ENCODE data around the gene ANKRD33B.
"Not testable (repeated sequence)": the region's sequence is repeated elsewhere in the genome, so short reads cannot be mapped to it uniquely, and the experiment has no call there.

DNA sequence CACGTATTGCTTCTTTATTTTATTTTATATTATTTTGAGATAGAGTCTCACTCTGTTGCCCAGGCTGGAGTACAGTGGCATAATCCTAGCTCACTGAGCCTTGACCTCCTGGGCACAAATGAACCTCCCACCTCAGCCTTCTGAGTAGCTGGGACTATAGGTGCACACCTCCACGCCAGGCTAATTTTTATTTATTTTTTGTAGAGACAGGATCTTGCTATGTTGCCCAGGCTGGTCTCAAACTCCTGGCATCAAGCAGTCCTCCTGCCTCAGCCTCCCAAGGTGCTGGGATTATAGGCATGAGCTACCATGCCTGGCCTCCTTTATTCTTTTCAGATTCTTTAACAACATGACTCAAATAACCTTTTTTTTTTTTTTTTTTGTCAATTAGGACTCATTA lies 6.7 kb downstream of the ANKRD33B start:
- TF ChIP-seq, protein P1, sequence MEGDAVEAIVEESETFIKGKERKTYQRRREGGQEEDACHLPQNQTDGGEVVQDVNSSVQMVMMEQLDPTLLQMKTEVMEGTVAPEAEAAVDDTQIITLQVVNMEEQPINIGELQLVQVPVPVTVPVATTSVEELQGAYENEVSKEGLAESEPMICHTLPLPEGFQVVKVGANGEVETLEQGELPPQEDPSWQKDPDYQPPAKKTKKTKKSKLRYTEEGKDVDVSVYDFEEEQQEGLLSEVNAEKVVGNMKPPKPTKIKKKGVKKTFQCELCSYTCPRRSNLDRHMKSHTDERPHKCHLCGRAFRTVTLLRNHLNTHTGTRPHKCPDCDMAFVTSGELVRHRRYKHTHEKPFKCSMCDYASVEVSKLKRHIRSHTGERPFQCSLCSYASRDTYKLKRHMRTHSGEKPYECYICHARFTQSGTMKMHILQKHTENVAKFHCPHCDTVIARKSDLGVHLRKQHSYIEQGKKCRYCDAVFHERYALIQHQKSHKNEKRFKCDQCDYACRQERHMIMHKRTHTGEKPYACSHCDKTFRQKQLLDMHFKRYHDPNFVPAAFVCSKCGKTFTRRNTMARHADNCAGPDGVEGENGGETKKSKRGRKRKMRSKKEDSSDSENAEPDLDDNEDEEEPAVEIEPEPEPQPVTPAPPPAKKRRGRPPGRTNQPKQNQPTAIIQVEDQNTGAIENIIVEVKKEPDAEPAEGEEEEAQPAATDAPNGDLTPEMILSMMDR (IDR thresholded peaks at IDR 0.05): not testable (repeated sequence)
- TF ChIP-seq POLR2A (IDR thresholded peaks at IDR 0.05): not testable (repeated sequence)

All from esophagus squamous epithelium (tissue), 4 donors.